Motor neuron (in vitro differentiated cells): ENCODE data around the gene ACKR2. TPM values are rescaled to one million over a fixed set of nuclear protein-coding genes. Genes with fewer than 3 reads are reported as not detected.

ENCODE experiments used
- total RNA-seq, 8 experiments: library from RNA; unstranded; fragments of 300-600 nt; gene quantifications; 2 replicates each; pipeline versions ENCODE4 v1.2.3 to v1.2.4, GENCODE V29; 2022

ACKR2 gene
- total RNA-seq, 8 experiments from 2014 or later: 0.31 to 0.87 (median 0.38) TPM; not detected in 1

Other genes with a start within 250 kb of the ACKR2 start
- gene SEC22C, start 227.5 kb upstream of the ACKR2 start, total RNA-seq: 10 to 100 TPM; 26.5 to 56.6 (median 32.5) TPM
- gene SS18L2, start 218.6 kb upstream of the ACKR2 start, total RNA-seq: 10 to 100 TPM; 20.0 to 41.6 (median 33.1) TPM
- gene NKTR, start 208.8 kb upstream of the ACKR2 start, total RNA-seq: 100 to 1,000 TPM in 2 of 8 experiments, 10 to 100 TPM in 6; 44.4 to 140 (median 76.5) TPM
- 10 to 100 TPM in 3 of 8 experiments, 1 to 10 TPM in 5; 3.3 to 20.7 (median 7.7) TPM for gene ZBTB47, start 155.7 kb upstream of the ACKR2 start, total RNA-seq
- under 1 TPM in 3 of 8 experiments, not detected in 5; 0.05 to 0.38 (median 0.15) TPM for gene KLHL40, start 123.9 kb upstream of the ACKR2 start, total RNA-seq
- 1 to 10 TPM in 3 of 8 experiments, under 1 TPM in 3, not detected in 2; 0.22 to 2.6 (median 1.2) TPM for gene HHATL, start 106.6 kb upstream of the ACKR2 start, total RNA-seq
- 10 to 100 TPM in 1 of 8 experiments, 1 to 10 TPM in 7; 1.0 to 18.8 (median 1.5) TPM for gene CCDC13, start 36.2 kb upstream of the ACKR2 start, total RNA-seq
- 100 to 1,000 TPM; 126 to 236 (median 151) TPM for gene HIGD1A, start 5.0 kb upstream of the ACKR2 start, total RNA-seq
- under 1 TPM in 7 of 8 experiments, not detected in 1; 0.05 to 0.81 (median 0.14) TPM for gene CYP8B1, start 66.4 kb downstream of the ACKR2 start, total RNA-seq
- gene ZNF662, start 96.7 kb downstream of the ACKR2 start, total RNA-seq: 10 to 100 TPM in 1 of 8 experiments, 1 to 10 TPM in 5, under 1 TPM in 1, not detected in 1; 0.35 to 10.3 (median 6.3) TPM
- gene GASK1A, start 169.9 kb downstream of the ACKR2 start, total RNA-seq: 1 to 10 TPM in 3 of 8 experiments, under 1 TPM in 5; 0.18 to 4.3 (median 0.85) TPM